Activated T-helper 1 cell treated with anti-CD3 and anti-CD28 coated beads, Interleukin-12 subunit alpha, Interleukin-12 subunit beta, Interleukin-2, Interleukin-4 antibody, amounts not matched to agents 30 ng/mL and 10 ng/mL and 1 ng/mL, durations not matched to agents 14 hours and 24 hours and 36 hours (primary cell): ENCODE results near the gene CRNKL1. TPM values are rescaled to one million over a fixed set of nuclear protein-coding genes. Genes with fewer than 3 reads are reported as not detected.

ENCODE experiments used
- DNase-seq: peaks from one replicate; pipeline ENCODE4 v3.0.0; 2021; ENCODE audit warnings: low spot score
- H3K27ac Mint-ChIP-seq: one replicate; pipeline ENCODE4 v1.8.0; 2021; ENCODE audit warnings: mild to moderate bottlenecking, mixed read lengths
- H3K27me3 Mint-ChIP-seq: one replicate; pipeline ENCODE4 v1.8.0; 2022; ENCODE audit warnings: mild to moderate bottlenecking, moderate library complexity, mixed read lengths; ENCODE audit not compliant: insufficient read depth
- H3K36me3 Mint-ChIP-seq: one replicate; pipeline ENCODE4 v1.8.0; 2021; ENCODE audit warnings: low read depth, mixed read lengths
- H3K4me1 Mint-ChIP-seq: one replicate; pipeline ENCODE4 v1.8.0; 2021; ENCODE audit warnings: low read depth, mixed read lengths
- H3K4me3 Mint-ChIP-seq: one replicate; pipeline ENCODE4 v1.8.0; 2021; ENCODE audit warnings: mild to moderate bottlenecking, moderate library complexity, mixed read lengths
- H3K9me3 Mint-ChIP-seq: one replicate; pipeline ENCODE4 v1.8.0; 2021; ENCODE audit warnings: mixed read lengths
- intact Hi-C: fragments of 100-400 bp; cut with micrococcal nuclease; formaldehyde crosslinking; loops from one replicate; pipeline ENCODE4 v1.15.1; 2024
- total RNA-seq: library from RNA; stranded (reverse); gene quantifications from 2 replicates; pipeline ENCODE4 v1.2.3, GENCODE V29; 2022

The CRNKL1 gene
- total RNA-seq, 1 donor from 2014 or later: 24.1 TPM

DNA sequence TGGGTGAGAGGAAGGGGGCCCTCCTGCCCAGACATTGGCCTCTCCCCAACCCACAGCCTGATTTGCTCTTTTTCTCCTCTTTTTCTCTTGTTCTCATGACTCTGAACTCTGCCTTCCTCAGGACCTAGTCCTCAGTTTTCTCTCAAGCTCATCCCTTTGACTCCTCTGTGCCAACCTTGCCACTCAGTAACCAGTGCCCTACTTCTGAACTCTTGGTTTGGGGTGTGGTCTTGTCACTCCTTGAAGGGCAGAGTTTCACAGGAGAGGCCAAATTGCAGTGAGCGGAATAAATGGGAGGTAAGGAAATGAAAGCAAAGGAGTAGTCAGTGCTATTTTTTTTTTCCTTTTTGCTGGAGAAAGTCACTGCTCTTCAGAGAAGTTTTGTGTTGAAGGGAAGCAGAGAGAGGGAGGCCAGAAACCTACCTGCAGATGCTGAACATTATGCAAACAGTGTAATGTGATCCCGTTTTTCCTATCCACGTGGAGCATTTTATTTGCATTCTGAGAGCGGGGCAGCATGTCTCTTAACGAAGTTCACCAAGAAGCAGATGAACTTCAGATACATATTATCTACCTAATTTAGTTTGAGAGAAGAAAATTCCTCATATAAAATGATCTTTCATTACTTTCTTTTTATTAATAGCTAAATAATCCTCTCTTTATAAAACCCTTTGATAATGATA, 27.0 kb upstream of the CRNKL1 start:
- intact Hi-C loops: no loop called here
- H3K27ac Mint-ChIP-seq: no peak overlapping the region
- DNase-seq: no peak
- no peaks in the 10 kb centered on the region for H3K36me3 Mint-ChIP-seq
- no peaks in the 10 kb centered on the region for H3K4me1 Mint-ChIP-seq
- peaks cover 17% of the 10 kb centered on the region for H3K27me3 Mint-ChIP-seq
- no peak overlapping the region for H3K4me3 Mint-ChIP-seq
- H3K9me3 Mint-ChIP-seq: no peaks in the 10 kb centered on the region

DNA sequence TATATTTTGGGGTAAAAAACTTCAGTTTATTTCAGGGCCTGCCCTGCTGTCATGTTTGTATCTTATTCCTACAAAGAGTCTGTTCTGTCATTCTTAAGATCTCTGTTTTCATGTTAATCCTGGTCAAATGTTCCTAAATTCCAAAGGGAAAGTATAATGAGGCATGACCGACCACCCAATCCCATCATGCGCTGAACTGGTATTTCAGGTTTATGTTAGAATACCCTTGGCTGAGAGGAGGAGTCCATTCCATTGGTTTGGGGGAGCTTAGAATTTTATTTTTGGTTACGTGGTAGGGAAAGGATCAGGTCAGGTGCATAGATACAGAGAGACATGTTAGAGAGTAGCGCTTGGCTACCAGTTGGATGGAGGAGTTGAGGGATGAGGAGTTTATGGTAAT, 25.8 kb upstream of the CRNKL1 start:
- intact Hi-C loops: no loop called here

DNA sequence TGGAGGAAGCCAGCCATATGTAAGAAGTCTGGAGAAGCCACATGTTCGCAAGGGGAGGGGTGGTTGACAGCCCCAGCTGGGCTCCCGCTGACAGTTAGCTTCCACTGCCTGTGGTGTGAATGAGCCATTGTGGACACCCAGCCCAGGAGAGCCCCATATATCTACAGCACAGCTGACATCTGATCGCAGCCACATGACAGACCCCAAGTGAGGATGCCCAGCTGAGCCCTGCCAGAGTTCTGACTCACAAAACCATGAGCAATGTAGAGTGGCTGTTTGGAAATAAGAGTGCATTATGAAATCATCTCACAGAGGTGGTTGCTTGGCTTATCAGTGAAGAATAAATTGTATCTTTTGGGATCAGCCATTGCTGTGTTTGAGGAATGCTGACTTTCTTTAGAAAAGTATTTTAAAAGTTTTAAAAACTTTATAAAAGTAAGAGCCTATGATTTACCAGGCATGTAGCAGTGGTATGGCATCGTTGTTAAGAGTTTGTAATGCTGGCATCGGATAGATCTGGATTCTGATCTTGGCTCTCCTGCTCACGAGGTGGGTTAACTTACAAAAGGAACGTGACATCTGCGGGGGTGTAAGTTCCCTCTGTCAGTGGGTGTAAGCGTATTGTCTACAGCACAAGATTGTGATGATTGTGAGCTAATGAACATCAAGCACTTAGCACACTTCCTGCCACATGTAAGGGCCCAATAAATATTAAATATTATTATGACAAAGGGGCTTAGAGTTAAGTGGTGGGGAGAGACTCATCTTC, 24.2 kb upstream of the CRNKL1 start:
- H3K27me3 Mint-ChIP-seq: peaks cover 20% of the 10 kb centered on the region
- no peak for DNase-seq
- no peaks in the 10 kb centered on the region for H3K9me3 Mint-ChIP-seq
- H3K4me3 Mint-ChIP-seq: no peak overlapping the region
- intact Hi-C loops: no loop called here
- H3K36me3 Mint-ChIP-seq: no peaks in the 10 kb centered on the region
- no peaks in the 10 kb centered on the region for H3K4me1 Mint-ChIP-seq
- H3K27ac Mint-ChIP-seq: no peak overlapping the region

More for the DNA sequence above, 25.8 kb upstream of the CRNKL1 start:
- no peak for DNase-seq
- Mint-ChIP-seq H3K27me3 (peaks cover 16% of the 10 kb centered on the region), H3K9me3 (no peaks in the 10 kb centered on the region), H3K4me1 (no peaks in the 10 kb centered on the region), H3K4me3 (no peak overlapping the region), H3K27ac (no peak overlapping the region), H3K36me3 (no peaks in the 10 kb centered on the region)

DNA sequence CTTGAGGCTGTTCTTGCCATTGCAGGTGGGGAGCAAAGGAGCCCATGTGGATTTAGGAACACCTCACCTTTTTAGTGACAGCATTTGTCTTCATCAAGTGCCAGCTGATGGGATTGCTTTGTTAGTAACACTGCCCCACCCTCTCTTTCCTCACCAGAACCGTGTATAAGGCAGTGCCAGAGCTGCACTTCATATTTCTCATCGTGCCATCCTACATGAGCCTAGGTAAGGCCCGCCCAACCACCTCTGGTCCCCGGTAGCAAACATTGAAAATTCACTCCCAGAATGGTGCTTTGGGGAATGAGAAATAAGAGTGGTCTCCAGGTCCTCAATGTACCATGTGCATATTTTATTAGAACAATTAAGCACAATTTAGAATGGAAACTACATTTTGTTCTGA, 22.8 kb upstream of the CRNKL1 start:
- H3K27me3 Mint-ChIP-seq: peaks cover 17% of the 10 kb centered on the region
- intact Hi-C loops: no loop called here
- H3K9me3 Mint-ChIP-seq: no peaks in the 10 kb centered on the region
- H3K27ac Mint-ChIP-seq: no peak overlapping the region
- H3K4me1 Mint-ChIP-seq: no peaks in the 10 kb centered on the region
- no peak overlapping the region for H3K4me3 Mint-ChIP-seq
- no peaks in the 10 kb centered on the region for H3K36me3 Mint-ChIP-seq
- no peak for DNase-seq

DNA sequence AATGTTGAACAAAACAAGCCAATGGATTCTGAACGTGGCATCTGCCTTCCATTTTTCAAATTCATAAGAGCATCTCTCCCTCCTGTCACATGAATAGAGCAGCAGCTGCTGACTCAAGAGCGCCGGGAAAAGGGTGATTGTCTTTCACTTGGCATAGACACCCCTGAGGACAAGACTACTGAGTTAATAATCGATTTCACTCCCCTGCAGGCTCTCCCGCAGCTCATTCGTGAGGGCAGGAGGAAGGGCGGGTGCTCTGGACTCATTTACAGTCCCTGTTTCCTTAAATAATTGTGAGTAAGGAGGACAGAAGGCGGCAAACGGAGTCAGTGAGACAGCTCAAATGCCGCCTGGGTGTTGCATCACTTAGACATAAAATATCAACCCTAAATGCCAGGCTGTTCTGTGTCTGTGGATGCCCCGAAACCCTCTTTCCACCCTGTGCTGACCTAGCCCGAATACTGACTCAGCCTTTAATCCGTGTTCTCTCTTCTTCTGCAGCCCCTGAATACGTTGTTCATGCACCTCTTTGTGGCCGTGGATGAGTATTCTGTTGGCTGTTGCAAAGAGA, 21.6 kb upstream of the CRNKL1 start:
- DNase-seq: no peak
- no peak overlapping the region for H3K4me3 Mint-ChIP-seq
- no peaks in the 10 kb centered on the region for H3K9me3 Mint-ChIP-seq
- no peaks in the 10 kb centered on the region for H3K4me1 Mint-ChIP-seq
- intact Hi-C loops: no loop called here
- H3K36me3 Mint-ChIP-seq: no peaks in the 10 kb centered on the region
- H3K27me3 Mint-ChIP-seq: peaks cover 11% of the 10 kb centered on the region
- H3K27ac Mint-ChIP-seq: no peak overlapping the region

DNA sequence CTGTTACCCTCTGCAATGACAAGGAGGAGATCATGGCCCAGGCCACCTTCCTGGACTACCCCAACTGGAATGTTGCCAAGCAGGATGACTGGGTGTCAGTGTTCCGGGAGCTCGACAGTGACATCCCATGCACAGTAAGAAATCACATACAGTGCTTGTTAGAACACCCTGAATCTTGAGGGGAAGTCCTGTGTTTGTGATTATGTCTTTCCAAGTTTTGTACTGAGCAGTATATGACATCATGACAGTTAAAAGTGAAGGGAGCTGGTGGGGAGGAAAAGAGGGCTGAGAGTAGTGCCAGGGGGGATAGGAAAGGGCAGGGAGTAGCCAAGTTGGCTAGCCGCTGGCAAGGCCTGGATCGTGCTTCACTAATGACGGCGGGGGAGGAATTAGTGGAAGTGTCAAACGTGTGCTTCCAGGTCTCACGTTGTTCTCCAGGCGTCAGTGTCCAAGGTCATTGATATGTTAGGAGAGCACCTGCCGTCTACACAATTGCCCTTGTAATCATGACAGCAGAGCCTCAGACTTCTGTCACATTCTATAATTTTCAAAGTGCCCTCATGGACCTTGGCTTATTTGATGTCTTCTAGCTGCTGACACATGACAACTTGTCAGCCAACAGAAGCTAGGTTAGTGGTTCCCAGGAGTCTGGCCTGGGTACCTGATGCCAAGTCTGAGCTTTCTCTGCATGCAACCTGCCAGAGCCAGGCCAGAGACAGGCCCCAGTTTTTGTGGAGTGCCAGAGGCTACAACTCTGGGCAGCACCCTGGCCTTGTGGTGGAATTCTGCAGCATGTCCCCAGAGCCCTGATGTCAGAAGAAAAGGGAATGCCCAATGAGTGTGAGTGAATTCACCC, 18.8 kb upstream of the CRNKL1 start:
- Mint-ChIP-seq H3K36me3 (no peaks in the 10 kb centered on the region), H3K27ac (no peak overlapping the region), H3K4me3 (no peak overlapping the region), H3K4me1 (no peaks in the 10 kb centered on the region), H3K9me3 (no peaks in the 10 kb centered on the region), H3K27me3 (peaks cover 4% of the 10 kb centered on the region)
- DNase-seq: no peak
- intact Hi-C loops: no loop called here

DNA sequence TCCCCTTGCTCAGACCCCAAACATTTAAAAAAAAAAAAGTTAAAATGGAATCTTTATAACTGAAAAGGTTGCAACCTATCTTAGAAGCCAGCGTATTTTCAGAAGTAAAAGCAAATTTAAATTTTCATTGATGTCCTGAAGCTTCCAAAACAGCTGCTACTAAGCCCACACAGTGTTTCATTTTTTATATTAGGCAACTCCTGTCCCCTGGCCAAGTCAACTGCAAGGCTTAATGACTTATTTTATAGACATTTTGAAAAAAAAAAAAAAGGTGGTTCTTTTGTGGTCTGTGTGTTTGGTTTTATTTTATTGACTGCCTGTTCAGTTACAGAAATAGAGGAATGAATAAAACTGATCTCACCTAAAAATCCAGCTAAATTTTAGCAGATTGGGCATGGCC, 13.1 kb upstream of the CRNKL1 start:
- H3K27me3 Mint-ChIP-seq: peaks cover 9% of the 10 kb centered on the region
- H3K36me3 Mint-ChIP-seq: no peaks in the 10 kb centered on the region
- DNase-seq: no peak
- intact Hi-C loops: no loop called here
- no peak overlapping the region for H3K4me3 Mint-ChIP-seq
- H3K27ac Mint-ChIP-seq: no peak overlapping the region
- no peaks in the 10 kb centered on the region for H3K9me3 Mint-ChIP-seq
- H3K4me1 Mint-ChIP-seq: no peaks in the 10 kb centered on the region

DNA sequence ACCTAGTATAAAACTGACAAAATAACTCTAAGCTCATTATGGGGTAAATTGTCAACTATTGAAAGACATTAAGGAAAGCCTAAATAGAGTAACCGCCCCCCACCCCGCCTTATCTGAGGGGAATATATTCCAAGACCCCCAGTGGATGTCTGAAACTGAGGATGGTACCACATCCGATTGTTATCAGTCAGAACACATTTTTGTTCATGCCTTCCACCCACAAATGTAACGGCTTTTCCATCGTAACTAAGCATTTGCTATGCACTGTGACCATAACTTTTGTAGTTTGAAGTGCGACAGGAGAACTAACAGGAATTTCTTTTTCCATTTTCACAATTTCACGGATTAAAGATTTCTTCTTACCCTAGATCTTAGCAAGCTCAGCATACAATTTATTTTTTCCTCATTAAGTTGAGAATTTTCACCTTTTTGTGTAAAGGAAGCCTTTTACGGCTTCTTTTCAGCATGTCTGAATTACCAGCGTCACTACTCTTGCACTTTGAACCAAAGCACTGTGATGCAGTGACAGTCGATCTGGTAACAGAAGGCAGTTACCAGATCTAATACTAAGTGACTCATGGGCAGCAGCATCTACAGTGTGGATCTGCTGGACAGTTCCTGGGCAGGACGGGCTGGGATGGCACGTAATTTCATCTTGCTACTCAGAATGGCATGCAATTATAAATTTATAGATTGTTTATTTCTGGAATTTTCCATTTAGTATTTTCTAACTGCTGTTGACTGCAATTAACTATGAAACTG, 11.9 kb upstream of the CRNKL1 start:
- Mint-ChIP-seq H3K27me3 (peaks cover 9% of the 10 kb centered on the region), H3K27ac (no peak overlapping the region), H3K36me3 (no peaks in the 10 kb centered on the region), H3K4me3 (no peak overlapping the region), H3K4me1 (no peaks in the 10 kb centered on the region), H3K9me3 (no peaks in the 10 kb centered on the region)
- no peak for DNase-seq
- intact Hi-C loops: no loop called here

DNA sequence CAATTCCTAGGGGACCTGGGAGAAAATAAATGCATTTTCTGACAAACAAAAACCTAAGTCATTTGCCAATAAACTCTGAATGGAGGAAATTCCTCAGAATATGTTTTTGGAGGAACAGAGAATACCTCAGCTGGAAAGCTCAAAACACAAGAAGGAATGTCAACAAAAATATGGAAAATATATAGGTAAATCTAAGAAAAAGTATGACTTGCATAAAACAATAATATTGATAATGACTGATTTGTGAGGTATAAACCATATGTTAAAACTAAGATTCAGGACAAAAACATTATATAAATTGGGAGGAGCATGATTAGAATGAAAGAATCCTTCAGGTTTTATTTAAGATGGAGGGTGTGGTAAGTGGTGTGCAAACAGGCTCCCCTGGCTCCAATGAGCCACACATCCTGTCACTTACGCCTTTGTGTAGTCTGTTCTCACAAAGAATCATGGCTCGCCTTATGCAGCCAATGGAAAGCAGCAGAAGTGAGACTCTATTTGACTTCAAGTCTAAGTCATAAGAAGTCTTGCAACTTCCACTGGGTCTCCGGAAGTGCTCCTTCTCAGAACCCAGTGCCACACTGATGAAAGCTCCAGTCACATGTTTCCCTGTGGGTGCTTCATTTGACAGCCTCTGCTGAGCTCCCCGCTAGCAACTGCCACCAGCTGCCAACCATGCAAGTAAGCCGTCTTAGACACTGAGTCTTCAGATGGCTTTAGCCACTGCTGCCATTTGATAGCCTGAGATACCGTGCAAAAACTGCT, 8.2 kb upstream of the CRNKL1 start:
- H3K4me3 Mint-ChIP-seq: no peak overlapping the region
- no peaks in the 10 kb centered on the region for H3K9me3 Mint-ChIP-seq

DNA sequence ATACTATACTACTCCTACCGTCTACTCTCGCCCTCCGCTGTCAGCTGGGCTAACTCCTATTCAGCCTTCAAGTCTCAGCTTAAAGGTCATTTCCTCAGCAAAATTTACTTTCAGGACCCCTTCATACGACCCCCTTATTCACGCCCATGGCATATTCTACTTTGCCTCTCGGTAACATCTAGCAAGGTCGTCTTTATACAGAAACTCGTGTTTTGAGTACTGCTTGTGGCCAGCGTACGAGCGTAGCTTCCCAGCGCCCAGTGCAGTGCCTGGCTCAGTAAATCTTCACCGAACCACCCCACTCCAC, 546 bp downstream of the CRNKL1 start:
- H3K36me3 Mint-ChIP-seq: peaks cover 26% of the 10 kb centered on the region
- no peaks in the 10 kb centered on the region for H3K9me3 Mint-ChIP-seq
- H3K4me3 Mint-ChIP-seq: peak overlapping the region; percentile 97
- peak overlapping the region; percentile 96 for H3K27ac Mint-ChIP-seq
- peaks cover 6% of the 10 kb centered on the region for H3K27me3 Mint-ChIP-seq
- no peak for DNase-seq
- intact Hi-C loops: loop anchor here (1.0 to 10.0 kb wide), 7 partner anchors 34 to 1544 kb away; partner anchors contain the start of genes DTD1, KIZ, NAA20 and RALGAPA2
- H3K4me1 Mint-ChIP-seq: peaks cover 13% of the 10 kb centered on the region

More for the DNA sequence above, 8.2 kb upstream of the CRNKL1 start:
- DNase-seq: no peak
- no peaks in the 10 kb centered on the region for H3K4me1 Mint-ChIP-seq
- no peak overlapping the region for H3K27ac Mint-ChIP-seq
- H3K36me3 Mint-ChIP-seq: no peaks in the 10 kb centered on the region
- peaks cover 15% of the 10 kb centered on the region for H3K27me3 Mint-ChIP-seq
- intact Hi-C loops: no loop called here

DNA sequence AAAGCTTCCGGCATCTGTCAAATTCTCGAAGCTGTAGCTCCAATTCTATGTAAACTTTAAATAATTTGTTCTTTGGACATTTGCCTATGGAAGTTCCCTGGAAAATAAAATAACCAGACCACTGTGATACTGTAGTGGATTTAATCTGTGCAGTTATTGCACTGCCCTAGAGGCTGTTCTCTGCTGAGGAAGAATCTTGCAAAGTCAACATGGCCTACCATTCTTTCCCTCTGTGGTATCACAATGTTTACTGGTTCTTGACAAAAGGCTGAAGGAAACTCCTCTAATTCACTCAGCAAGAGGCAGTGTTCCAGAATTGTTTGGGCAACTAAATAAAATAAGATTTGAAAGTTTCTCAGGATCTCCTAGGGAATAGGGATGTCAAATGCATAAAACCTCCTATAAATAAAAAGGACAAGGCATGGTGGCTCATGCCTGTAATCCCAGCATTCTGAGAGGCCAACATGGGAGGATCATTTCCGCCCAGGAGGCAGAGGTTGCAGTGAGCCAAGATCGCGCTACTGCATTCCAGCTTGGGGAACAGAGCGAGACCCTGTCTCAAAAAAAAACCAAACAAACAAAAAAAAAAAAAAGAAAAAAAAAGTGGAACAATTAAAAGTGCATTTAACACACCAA, 12.4 kb downstream of the CRNKL1 start:
- DNase-seq: no peak
- no peaks in the 10 kb centered on the region for H3K27me3 Mint-ChIP-seq
- no peaks in the 10 kb centered on the region for H3K9me3 Mint-ChIP-seq
- no peak overlapping the region for H3K4me3 Mint-ChIP-seq
- H3K36me3 Mint-ChIP-seq: peaks cover 63% of the 10 kb centered on the region
- H3K4me1 Mint-ChIP-seq: no peaks in the 10 kb centered on the region
- no peak overlapping the region for H3K27ac Mint-ChIP-seq
- intact Hi-C loops: no loop called here
